ENCODE data around the gene TOR3A.
"Not testable (repeated sequence)": the region's sequence is repeated elsewhere in the genome, so short reads cannot be mapped to it uniquely, and the experiment has no call there.

The TOR3A gene

GRCh38 chr1:179081687-179082332 lies at the start of gene TOR3A:
Gene TOR3A, plus strand, starts transcription at chr1:179082070. Its CDS starts 59 bp downstream, at chr1:179082129.
- DNase-seq, result peak; percentile 83

- DNase-seq, result peak; percentile 13
These were observed 47.1 kb upstream of the TOR3A start for GRCh38 chr1:179034720-179035119.

- DNase-seq, result no peak
These were observed 44.9 kb upstream of the TOR3A start for GRCh38 chr1:179036844-179037465.

- no peak for DNase-seq
These were observed 43.2 kb upstream of the TOR3A start for GRCh38 chr1:179038528-179039281.

- DNase-seq, result not testable (repeated sequence)
These were observed 42.2 kb upstream of the TOR3A start for GRCh38 chr1:179039502-179040174.

- DNase-seq, result not testable (repeated sequence)
These were observed 41.7 kb upstream of the TOR3A start for GRCh38 chr1:179040175-179040551.

- no peak for DNase-seq
These were observed 39.8 kb upstream of the TOR3A start for GRCh38 chr1:179042087-179042486.

- DNase-seq, result no peak
These were observed 39.2 kb upstream of the TOR3A start for GRCh38 chr1:179042700-179043099.

- no peak for DNase-seq
These were observed 38.6 kb upstream of the TOR3A start for GRCh38 chr1:179043266-179043665.

- no peak for DNase-seq
These were observed 38.0 kb upstream of the TOR3A start for GRCh38 chr1:179043907-179044306.

- no peak for DNase-seq
These were observed 34.8 kb upstream of the TOR3A start for GRCh38 chr1:179046808-179047635.

- no peak for DNase-seq
These were observed 34.3 kb upstream of the TOR3A start for GRCh38 chr1:179047636-179047997.

GRCh38 chr1:179048339-179049124 lies 33.3 kb upstream of the TOR3A start:
- no peak for DNase-seq

- DNase-seq, result no peak
These were observed 29.1 kb upstream of the TOR3A start for GRCh38 chr1:179052776-179053175.

- DNase-seq, result no peak
These were observed 28.4 kb upstream of the TOR3A start for GRCh38 chr1:179053486-179053885.

- DNase-seq, result no peak
These were observed 25.9 kb upstream of the TOR3A start for GRCh38 chr1:179055937-179056336.

GRCh38 chr1:179058487-179059483 lies 23.1 kb upstream of the TOR3A start:
- no peak for DNase-seq

- no peak for DNase-seq
These were observed 20.2 kb upstream of the TOR3A start for GRCh38 chr1:179061360-179062282.

- no peak for DNase-seq
These were observed 15.4 kb upstream of the TOR3A start for GRCh38 chr1:179066471-179066870.

Data from CD4-positive, alpha-beta T cell treated with Interleukin-21 for 1 hour (primary cell).